H9 (cell line): ENCODE results near the gene SRSF10. TPM values are rescaled to one million over a fixed set of nuclear protein-coding genes. Genes with fewer than 3 reads are reported as not detected.
"Not testable (repeated sequence)": the region's sequence is repeated elsewhere in the genome, so short reads cannot be mapped to it uniquely, and the experiment has no call there.

Experiments used
- DNase-seq: peaks from one replicate; pipeline ENCODE4 v3.0.0-alpha.2; 2017
- H2AFZ ChIP-seq: one replicate; pipeline ENCODE4 v1.6.1; 2013; ENCODE audit warnings: mild to moderate bottlenecking, low read length, control low read depth, moderate library complexity
- H2AK5ac ChIP-seq: 2 replicates; pipeline ENCODE4 v1.6.1; 2013; ENCODE audit warnings: low read length, control low read depth, mixed read lengths; ENCODE audit not compliant: insufficient read length
- H2BK120ac ChIP-seq: one replicate; pipeline ENCODE4 v1.6.1; 2013; ENCODE audit warnings: low read depth, mild to moderate bottlenecking, low read length, control low read depth, inconsistent platforms; ENCODE audit not compliant: poor library complexity, severe bottlenecking
- H2BK12ac ChIP-seq: 2 replicates; pipeline ENCODE4 v1.6.1; 2013; ENCODE audit warnings: low read length, control low read depth, mixed read lengths, low read depth; ENCODE audit not compliant: insufficient read length
- H2BK15ac ChIP-seq: 2 replicates; pipeline ENCODE4 v1.6.1; 2013; ENCODE audit warnings: low read depth, low read length, control low read depth
- H2BK20ac ChIP-seq: one replicate; pipeline ENCODE4 v1.6.1; 2013; ENCODE audit warnings: low read depth, mild to moderate bottlenecking, low read length, control low read depth, inconsistent platforms; ENCODE audit not compliant: poor library complexity, severe bottlenecking
- H2BK5ac ChIP-seq: 2 replicates; pipeline ENCODE4 v1.6.1; 2013; ENCODE audit warnings: low read length, control low read depth, mixed read lengths; ENCODE audit not compliant: insufficient read length
- H3K14ac ChIP-seq: 2 replicates; pipeline ENCODE4 v1.6.1; 2013; ENCODE audit warnings: low read length, control low read depth; ENCODE audit not compliant: insufficient read depth
- H3K18ac ChIP-seq: 2 replicates; pipeline ENCODE4 v1.6.1; 2013; ENCODE audit warnings: low read depth, mild to moderate bottlenecking, mixed read lengths, low read length, control low read depth; ENCODE audit not compliant: insufficient read length
- H3K23ac ChIP-seq: 2 replicates; pipeline ENCODE4 v1.6.1; 2013; ENCODE audit warnings: low read length, control low read depth, mixed read lengths, low read depth; ENCODE audit not compliant: insufficient read length
- H3K23me2 ChIP-seq: 2 replicates; pipeline ENCODE4 v1.6.1; 2013; ENCODE audit warnings: low read depth, mild to moderate bottlenecking, mixed read lengths, low read length, control low read depth; ENCODE audit not compliant: insufficient read length, poor library complexity, severe bottlenecking
- H3K27ac ChIP-seq: 2 replicates; pipeline ENCODE4 v1.5.1; 2013; ENCODE audit warnings: low read length, control low read depth, mixed read lengths, low read depth; ENCODE audit not compliant: insufficient read length
- H3K27me3 ChIP-seq: 2 replicates; pipeline ENCODE4 v1.6.1; 2013; ENCODE audit warnings: low read length, control low read depth, inconsistent platforms; ENCODE audit not compliant: insufficient read depth
- H3K4ac ChIP-seq: 2 replicates; pipeline ENCODE4 v1.6.1; 2013; ENCODE audit warnings: low read depth, mild to moderate bottlenecking, control low read depth, inconsistent platforms, low read length, moderate library complexity
- H3K4me1 ChIP-seq: 2 replicates; pipeline ENCODE4 v1.6.1; 2013; ENCODE audit warnings: low read length, control low read depth, inconsistent platforms; ENCODE audit not compliant: insufficient read depth
- H3K4me2 ChIP-seq: 2 replicates; pipeline ENCODE4 v1.6.1; 2013; ENCODE audit warnings: low read length, control low read depth, mixed read lengths; ENCODE audit not compliant: insufficient read length, insufficient read depth
- H3K56ac ChIP-seq: 2 replicates; pipeline ENCODE4 v1.6.1; 2013; ENCODE audit warnings: low read depth, mild to moderate bottlenecking, mixed read lengths, low read length, control low read depth; ENCODE audit not compliant: insufficient read length
- H3K79me1 ChIP-seq: 2 replicates; pipeline ENCODE4 v1.6.1; 2013; ENCODE audit warnings: low read depth, mild to moderate bottlenecking, moderate library complexity, low read length, control low read depth, inconsistent platforms; ENCODE audit not compliant: insufficient read depth, poor library complexity, severe bottlenecking
- H3K79me2 ChIP-seq: 2 replicates; pipeline ENCODE4 v1.6.1; 2013; ENCODE audit warnings: low read length, control low read depth, inconsistent platforms; ENCODE audit not compliant: insufficient read depth
- H3K9ac ChIP-seq: 2 replicates; pipeline ENCODE4 v1.6.1; 2013; ENCODE audit warnings: low read length, control low read depth, mixed read lengths; ENCODE audit not compliant: insufficient read length; ENCODE audit errors: extremely low read depth
- H3K9me3 ChIP-seq: one replicate; pipeline ENCODE4 v1.6.1; 2013; ENCODE audit warnings: low read depth, low read length, inconsistent platforms; ENCODE audit not compliant: control insufficient read depth
- H3T11ph ChIP-seq: one replicate; pipeline ENCODE4 v1.6.1; 2013; ENCODE audit warnings: mild to moderate bottlenecking, low read length, control low read depth, inconsistent platforms
- H4K20me1 ChIP-seq: one replicate; pipeline ENCODE4 v1.6.1; 2013; ENCODE audit not compliant: control insufficient read depth, insufficient read length, insufficient read depth
- H4K5ac ChIP-seq: 2 replicates; pipeline ENCODE4 v1.6.1; 2013; ENCODE audit warnings: low read depth, mild to moderate bottlenecking, mixed read lengths, low read length, control low read depth; ENCODE audit not compliant: insufficient read length
- H4K8ac ChIP-seq: replicated peaks from 2 replicates; pipeline ENCODE4 v1.6.1; 2013; ENCODE audit warnings: low read length, control low read depth, mixed read lengths, low read depth; ENCODE audit not compliant: insufficient read length
- H4K91ac ChIP-seq: 2 replicates; pipeline ENCODE4 v1.6.1; 2013; ENCODE audit warnings: low read depth, mild to moderate bottlenecking, moderate library complexity, mixed read lengths, low read length, control low read depth; ENCODE audit not compliant: insufficient read length
- H3K27ac Mint-ChIP-seq, 3 experiments: 2 replicates in 2 of 3; 3 replicates in 1 of 3; pipeline ENCODE4 v1.8.0; 2020 to 2021; ENCODE audit warnings: mixed read lengths in 3 of 3, mild to moderate bottlenecking in 1 of 3, moderate library complexity in 1 of 3
- H3K27me3 Mint-ChIP-seq: 2 replicates; pipeline ENCODE4 v1.8.0; 2021; ENCODE audit warnings: low read depth, mild to moderate bottlenecking, moderate library complexity, mixed read lengths
- H3K36me3 Mint-ChIP-seq, 3 experiments: 2 replicates in 2 of 3; 3 replicates in 1 of 3; pipeline ENCODE4 v1.8.0; 2020 to 2021; ENCODE audit warnings: low read depth in 3 of 3, mixed read lengths in 3 of 3; ENCODE audit not compliant: insufficient read depth in 1 of 3
- H3K4me1 Mint-ChIP-seq, 2 experiments: 2 replicates each; pipeline ENCODE4 v1.8.0; 2020; ENCODE audit warnings: mixed read lengths in 2 of 2
- H3K4me3 Mint-ChIP-seq, 2 experiments: 2 replicates in 1 of 2; 3 replicates in 1 of 2; pipeline ENCODE4 v1.8.0; 2020 to 2021; ENCODE audit warnings: mild to moderate bottlenecking in 2 of 2, mixed read lengths in 2 of 2, moderate library complexity in 1 of 2
- H3K9me3 Mint-ChIP-seq, 2 experiments: 2 replicates in 1 of 2; 3 replicates in 1 of 2; pipeline ENCODE4 v1.8.0; 2020; ENCODE audit warnings: mild to moderate bottlenecking in 2 of 2, mixed read lengths in 2 of 2, moderate library complexity in 1 of 2
- WGBS: extraction: QIAGEN DNeasy Blood & Tissue Kit; methylation state at CpG from one replicate; pipeline ENCODE4 v1.1.7; 2013; ENCODE audit warnings: missing lambda C conversion rate, low lambda C conversion rate, mixed read lengths; ENCODE audit not compliant: insufficient read length; ENCODE audit errors: extremely low coverage; 5-methylcytosine and 5-hydroxymethylcytosine counted together
- total RNA-seq: library from RNA; stranded (reverse); gene quantifications from 2 replicates; pipeline ENCODE4 v1.2.1, GENCODE V29; 2021
- TF ChIP-seq, protein P1 (sequence below): fragments of 200-600 bp; sonication (generic); conservative IDR thresholded peaks from 3 replicates; pipeline ENCODE4 v1.8.0; 2021; ENCODE audit warnings: antibody characterized with exemption, mild to moderate bottlenecking

Gene SRSF10
- total RNA-seq, 1 experiment from 2014 or later = 238 TPM

DNA sequence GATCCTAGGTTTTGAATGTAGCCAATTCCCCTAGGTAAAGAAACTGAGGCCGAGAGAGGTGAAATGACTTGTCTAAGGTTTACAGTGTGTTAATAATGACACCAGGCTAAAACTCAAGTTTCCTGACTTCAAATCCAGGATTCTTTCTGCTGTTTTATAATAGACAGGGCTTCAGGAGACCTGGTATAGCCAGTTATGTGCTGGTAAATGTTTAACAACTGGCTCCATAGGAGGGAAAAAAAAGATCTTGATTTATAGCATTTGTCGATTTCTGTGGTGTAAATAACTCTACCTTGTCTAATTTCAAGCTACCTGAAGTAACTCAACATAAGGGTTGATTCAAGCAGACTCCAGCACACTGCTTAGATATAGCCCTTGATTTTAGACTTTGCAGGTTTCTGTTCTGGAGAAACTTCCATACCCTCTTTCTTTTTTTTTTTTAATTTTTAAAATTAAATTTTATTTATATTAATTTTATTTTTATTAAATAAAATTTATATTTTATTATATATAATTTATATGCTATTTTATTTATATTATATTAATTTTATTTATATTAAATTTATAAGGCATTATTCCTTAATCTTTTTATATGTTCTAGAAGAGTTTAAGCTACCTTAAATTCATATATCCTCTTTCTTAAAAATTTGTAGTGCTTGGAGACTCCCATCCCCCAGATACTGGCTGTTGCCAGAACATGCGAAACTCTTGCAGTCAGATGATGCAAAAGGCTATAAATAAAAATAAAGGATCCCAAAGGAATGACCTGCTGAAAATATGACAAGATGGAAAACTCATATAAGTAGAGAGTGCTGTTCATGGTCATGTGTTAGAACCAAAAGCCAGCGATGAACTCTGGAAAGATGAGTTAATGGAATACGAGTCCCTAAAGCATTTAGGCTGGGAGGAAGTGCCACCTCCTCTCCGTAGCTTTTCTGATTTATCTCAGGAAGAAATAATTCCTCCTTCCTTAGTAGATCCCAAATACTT, 35.4 kb upstream of the SRSF10 start:
- Histone ChIP-seq H2BK15ac (no peak overlapping the region), H2AK5ac (no peak overlapping the region), H3K4ac (no peak overlapping the region), H3K9ac (no peak overlapping the region), H3K4me2 (no peak overlapping the region), H3K79me1 (no peaks in the 10 kb centered on the region), H3T11ph (no peak overlapping the region), H3K4me1 (no peaks in the 10 kb centered on the region), H3K79me2 (no peaks in the 10 kb centered on the region), H4K8ac (no peak overlapping the region), H3K23me2 (no peaks in the 10 kb centered on the region), H2BK12ac (no peak overlapping the region), H2BK20ac (no peak overlapping the region), H3K23ac (no peak overlapping the region), H3K18ac (no peak overlapping the region), H3K27ac (no peak overlapping the region), H4K20me1 (no peaks in the 10 kb centered on the region), H3K56ac (no peak overlapping the region), H2AFZ (no peak overlapping the region), H3K27me3 (no peaks in the 10 kb centered on the region), H4K5ac (no peak overlapping the region), H3K9me3 (no peaks in the 10 kb centered on the region), H2BK120ac (no peak overlapping the region), H3K14ac (no peak overlapping the region), H2BK5ac (no peak overlapping the region), H4K91ac (no peak overlapping the region)
- TF ChIP-seq, protein P1, sequence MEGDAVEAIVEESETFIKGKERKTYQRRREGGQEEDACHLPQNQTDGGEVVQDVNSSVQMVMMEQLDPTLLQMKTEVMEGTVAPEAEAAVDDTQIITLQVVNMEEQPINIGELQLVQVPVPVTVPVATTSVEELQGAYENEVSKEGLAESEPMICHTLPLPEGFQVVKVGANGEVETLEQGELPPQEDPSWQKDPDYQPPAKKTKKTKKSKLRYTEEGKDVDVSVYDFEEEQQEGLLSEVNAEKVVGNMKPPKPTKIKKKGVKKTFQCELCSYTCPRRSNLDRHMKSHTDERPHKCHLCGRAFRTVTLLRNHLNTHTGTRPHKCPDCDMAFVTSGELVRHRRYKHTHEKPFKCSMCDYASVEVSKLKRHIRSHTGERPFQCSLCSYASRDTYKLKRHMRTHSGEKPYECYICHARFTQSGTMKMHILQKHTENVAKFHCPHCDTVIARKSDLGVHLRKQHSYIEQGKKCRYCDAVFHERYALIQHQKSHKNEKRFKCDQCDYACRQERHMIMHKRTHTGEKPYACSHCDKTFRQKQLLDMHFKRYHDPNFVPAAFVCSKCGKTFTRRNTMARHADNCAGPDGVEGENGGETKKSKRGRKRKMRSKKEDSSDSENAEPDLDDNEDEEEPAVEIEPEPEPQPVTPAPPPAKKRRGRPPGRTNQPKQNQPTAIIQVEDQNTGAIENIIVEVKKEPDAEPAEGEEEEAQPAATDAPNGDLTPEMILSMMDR = no peak
- Mint-ChIP-seq H3K4me3 (no peak overlapping the region), H3K9me3 (no peaks in the 10 kb centered on the region), H3K36me3 (no peaks in the 10 kb centered on the region), H3K27me3 (peaks cover 1% of the 10 kb centered on the region; the same call in 1 of the 2 replicates), H3K4me1 (peaks cover 23 to 26% of the 10 kb centered on the region in 2 experiments), H3K27ac (no peak overlapping the region)
- DNase-seq = no peak
- no CpG with 5 or more reads among the region's 6 CpGs for WGBS

GRCh38 chr1:24012878-24013277, 32.8 kb upstream of the SRSF10 start:
- not testable (repeated sequence) for H3K4me3 Mint-ChIP-seq, H3K79me2 ChIP-seq, DNase-seq, H3K23me2 ChIP-seq, H3K9me3 ChIP-seq, H2AK5ac ChIP-seq, H2BK5ac ChIP-seq, H3K27me3 ChIP-seq, H3K23ac ChIP-seq, H2BK120ac ChIP-seq, H3K27me3 Mint-ChIP-seq, H2BK20ac ChIP-seq, H3K9me3 Mint-ChIP-seq, H3K4me1 ChIP-seq, H3K27ac ChIP-seq, H3K79me1 ChIP-seq, H3K4me2 ChIP-seq, H3K56ac ChIP-seq, H3K9ac ChIP-seq, H4K91ac ChIP-seq, H3K14ac ChIP-seq, H2AFZ ChIP-seq, H2BK15ac ChIP-seq, H3T11ph ChIP-seq, H3K18ac ChIP-seq, H2BK12ac ChIP-seq, H3K27ac Mint-ChIP-seq, H3K4ac ChIP-seq, H4K5ac ChIP-seq, H3K36me3 Mint-ChIP-seq, H4K8ac ChIP-seq, H4K20me1 ChIP-seq
- WGBS = no CpG with 5 or more reads among the region's 8 CpGs
- H3K4me1 Mint-ChIP-seq = peaks cover 26 to 32% of the 10 kb centered on the region in 2 experiments
